ENCODE measurements around the gene ADAMTS17. TPM values are rescaled to one million over a fixed set of nuclear protein-coding genes. Genes with fewer than 3 reads are reported as not detected.
A peak's percentile ranks its signal among the peaks of the same experiment; 100 is the strongest.

Gene ADAMTS17
- total RNA-seq, 1 donor from 2014 or later: 1.5 TPM

- Mint-ChIP-seq H3K4me3 (ENCODE audit: unreplicated experiment) (no peak overlapping the region), H3K4me1 (ENCODE audit: unreplicated experiment) (no peaks in the 10 kb centered on the region), H3K36me3 (ENCODE audit: unreplicated experiment) (no peaks in the 10 kb centered on the region), H3K9me3 (ENCODE audit: unreplicated experiment) (no peaks in the 10 kb centered on the region), H3K27ac (ENCODE audit: unreplicated experiment) (no peak overlapping the region), H3K27me3 (ENCODE audit: unreplicated experiment) (no peaks in the 10 kb centered on the region)
- DNase-seq (ENCODE audit: extremely low spot score, unreplicated experiment): peak; percentile 71
- no peak for TF ChIP-seq CTCF (IDR thresholded peaks at IDR 0.05)
Observed at GRCh38 chr15:100332231-100332630, 9.5 kb downstream of the ADAMTS17 start.

- no peak overlapping the region for H3K4me3 Mint-ChIP-seq (ENCODE audit: unreplicated experiment)
- peak; percentile 83 for DNase-seq (ENCODE audit: extremely low spot score, unreplicated experiment)
- H3K9me3 Mint-ChIP-seq (ENCODE audit: unreplicated experiment): no peaks in the 10 kb centered on the region
- no peaks in the 10 kb centered on the region for H3K27me3 Mint-ChIP-seq (ENCODE audit: unreplicated experiment)
- no peaks in the 10 kb centered on the region for H3K4me1 Mint-ChIP-seq (ENCODE audit: unreplicated experiment)
- no peak overlapping the region for H3K27ac Mint-ChIP-seq (ENCODE audit: unreplicated experiment)
- no peak for TF ChIP-seq CTCF (IDR thresholded peaks at IDR 0.05)
- H3K36me3 Mint-ChIP-seq (ENCODE audit: unreplicated experiment): no peaks in the 10 kb centered on the region
Observed at GRCh38 chr15:100330629-100331215, 11.1 kb downstream of the ADAMTS17 start.

- Mint-ChIP-seq H3K27me3 (ENCODE audit: unreplicated experiment) (no peaks in the 10 kb centered on the region), H3K27ac (ENCODE audit: unreplicated experiment) (no peak overlapping the region)
Observed at GRCh38 chr15:100330221-100330620, 11.6 kb downstream of the ADAMTS17 start.

GRCh38 chr15:100328796-100329195, 13.0 kb downstream of the ADAMTS17 start:
- Mint-ChIP-seq H3K4me1 (ENCODE audit: unreplicated experiment) (no peaks in the 10 kb centered on the region), H3K36me3 (ENCODE audit: unreplicated experiment) (no peaks in the 10 kb centered on the region), H3K4me3 (ENCODE audit: unreplicated experiment) (no peak overlapping the region), H3K27ac (ENCODE audit: unreplicated experiment) (no peak overlapping the region), H3K9me3 (ENCODE audit: unreplicated experiment) (no peaks in the 10 kb centered on the region), H3K27me3 (ENCODE audit: unreplicated experiment) (no peaks in the 10 kb centered on the region)
- DNase-seq (ENCODE audit: extremely low spot score, unreplicated experiment): no peak
- no peak for TF ChIP-seq CTCF (IDR thresholded peaks at IDR 0.05)

More at GRCh38 chr15:100330221-100330620, 11.6 kb downstream of the ADAMTS17 start:
- peak; percentile 80 for DNase-seq (ENCODE audit: extremely low spot score, unreplicated experiment)
- H3K36me3 Mint-ChIP-seq (ENCODE audit: unreplicated experiment): no peaks in the 10 kb centered on the region
- H3K9me3 Mint-ChIP-seq (ENCODE audit: unreplicated experiment): no peaks in the 10 kb centered on the region
- H3K4me1 Mint-ChIP-seq (ENCODE audit: unreplicated experiment): no peaks in the 10 kb centered on the region
- no peak for TF ChIP-seq CTCF (IDR thresholded peaks at IDR 0.05)
- no peak overlapping the region for H3K4me3 Mint-ChIP-seq (ENCODE audit: unreplicated experiment)

GRCh38 chr15:100318880-100319279, 22.9 kb downstream of the ADAMTS17 start:
- no peaks in the 10 kb centered on the region for H3K36me3 Mint-ChIP-seq (ENCODE audit: unreplicated experiment)
- no peak overlapping the region for H3K27ac Mint-ChIP-seq (ENCODE audit: unreplicated experiment)
- DNase-seq (ENCODE audit: extremely low spot score, unreplicated experiment): no peak
- H3K4me1 Mint-ChIP-seq (ENCODE audit: unreplicated experiment): no peaks in the 10 kb centered on the region
- no peak for TF ChIP-seq CTCF (IDR thresholded peaks at IDR 0.05)
- H3K9me3 Mint-ChIP-seq (ENCODE audit: unreplicated experiment): peaks cover 4% of the 10 kb centered on the region
- H3K27me3 Mint-ChIP-seq (ENCODE audit: unreplicated experiment): no peaks in the 10 kb centered on the region
- H3K4me3 Mint-ChIP-seq (ENCODE audit: unreplicated experiment): no peak overlapping the region

Measured in osteocyte (in vitro differentiated cells).